Kidney glomerular epithelial cell (primary cell): ENCODE measurements around the gene OR3A3.
"Not testable (repeated sequence)": the region's sequence is repeated elsewhere in the genome, so short reads cannot be mapped to it uniquely, and the experiment has no call there.

Source experiments
- DNase-seq: peaks from one replicate; lab custom pipeline; 2025; lab: John Stamatoyannopoulos, UW

OR3A3 gene

GRCh38 chr17:3411070-3411469 is at the start of gene OR3A3:
OR3A3 (plus strand) TSS chr17:3411370.
- DNase-seq, result no peak

- DNase-seq, result not testable (repeated sequence)
Observed at GRCh38 chr17:3371167-3371566, 40.0 kb upstream of the OR3A3 start.

GRCh38 chr17:3378321-3378720 is 32.8 kb upstream of the OR3A3 start:
- no peak for DNase-seq

GRCh38 chr17:3381957-3382356 is 29.2 kb upstream of the OR3A3 start:
- DNase-seq, result no peak

- no peak for DNase-seq
Observed at GRCh38 chr17:3385869-3386816, 25.0 kb upstream of the OR3A3 start, which contains the start of gene OR3A2. OR3A2 (minus strand) TSS chr17:3386308.

- DNase-seq, result no peak
Observed at GRCh38 chr17:3389791-3390190, 21.4 kb upstream of the OR3A3 start.

GRCh38 chr17:3397801-3398200 is 13.4 kb upstream of the OR3A3 start:
- not testable (repeated sequence) for DNase-seq

- no peak for DNase-seq
Observed at GRCh38 chr17:3398310-3398709, 12.9 kb upstream of the OR3A3 start, which contains the start of gene OR1E1. OR1E1 (minus strand) TSS chr17:3398410; CDS start chr17:3398410, 0 bp downstream.

GRCh38 chr17:3400055-3400454 is 11.1 kb upstream of the OR3A3 start:
- DNase-seq, result no peak

- DNase-seq, result no peak
Observed at GRCh38 chr17:3401786-3402185, 9.4 kb upstream of the OR3A3 start.

- DNase-seq, result not testable (repeated sequence)
Observed at GRCh38 chr17:3403856-3404255, 7.3 kb upstream of the OR3A3 start.

- not testable (repeated sequence) for DNase-seq
Observed at GRCh38 chr17:3412216-3412615, 1.0 kb downstream of the OR3A3 start.

- DNase-seq, result no peak
Observed at GRCh38 chr17:3415610-3416009, 4.4 kb downstream of the OR3A3 start.

- DNase-seq, result no peak
Observed at GRCh38 chr17:3418222-3418621, 7.1 kb downstream of the OR3A3 start.

- not testable (repeated sequence) for DNase-seq
Observed at GRCh38 chr17:3433215-3433614, 22.0 kb downstream of the OR3A3 start.

GRCh38 chr17:3433741-3434140 is 22.6 kb downstream of the OR3A3 start, which contains the start of gene OR1E2:
OR1E2 (minus strand) TSS chr17:3433841; CDS start chr17:3433841, 0 bp downstream.
- no peak for DNase-seq

- DNase-seq, result no peak
Observed at GRCh38 chr17:3438368-3438767, 27.2 kb downstream of the OR3A3 start.

- no peak for DNase-seq
Observed at GRCh38 chr17:3440451-3440850, 29.3 kb downstream of the OR3A3 start.

- no peak for DNase-seq
Observed at GRCh38 chr17:3447625-3448024, 36.5 kb downstream of the OR3A3 start.

- no peak for DNase-seq
Observed at GRCh38 chr17:3448059-3448665, 37.0 kb downstream of the OR3A3 start.

GRCh38 chr17:3466355-3466754 is 55.2 kb downstream of the OR3A3 start:
- not testable (repeated sequence) for DNase-seq

- DNase-seq, result no peak
Observed at GRCh38 chr17:3469529-3469928, 58.4 kb downstream of the OR3A3 start.

GRCh38 chr17:3471599-3471998 is 60.4 kb downstream of the OR3A3 start, which contains the start of gene SPATA22:
SPATA22 (minus strand) TSS chr17:3471819; CDS start chr17:3469325, 2,494 bp downstream.
- DNase-seq, result no peak
